Measurements from ENCODE around the gene LUC7L3.
"Not testable (repeated sequence)": the region's sequence is repeated elsewhere in the genome, so short reads cannot be mapped to it uniquely, and the experiment has no call there.

The LUC7L3 gene

GRCh38 chr17:50803676-50804075, 84.3 kb downstream of the LUC7L3 start:
- CTCF ChIA-PET, result interaction anchor here (1.0 to 2.6 kb wide), 3 partner anchors 11 to 31 kb away, joined by 3 to 9 read pairs (median 4); partner anchors contain the start of gene WFIKKN2
- DNase-seq (ENCODE audit: low spot score), result no peak
- no peak for TF ChIP-seq CTCF (conservative IDR thresholded peaks at IDR 0.05; ENCODE audit: low read depth)
- H3K27ac ChIP-seq, result peak overlapping the region; percentile 23; the same call in 1 of the 2 replicates
- POLR2A ChIA-PET (ENCODE audit: low non-redundant PET), result no interaction called here

GRCh38 chr17:50804749-50805475, 85.5 kb downstream of the LUC7L3 start:
- DNase-seq (ENCODE audit: low spot score); POLR2A ChIA-PET (ENCODE audit: low non-redundant PET); CTCF ChIA-PET: not testable (repeated sequence)

DNA sequence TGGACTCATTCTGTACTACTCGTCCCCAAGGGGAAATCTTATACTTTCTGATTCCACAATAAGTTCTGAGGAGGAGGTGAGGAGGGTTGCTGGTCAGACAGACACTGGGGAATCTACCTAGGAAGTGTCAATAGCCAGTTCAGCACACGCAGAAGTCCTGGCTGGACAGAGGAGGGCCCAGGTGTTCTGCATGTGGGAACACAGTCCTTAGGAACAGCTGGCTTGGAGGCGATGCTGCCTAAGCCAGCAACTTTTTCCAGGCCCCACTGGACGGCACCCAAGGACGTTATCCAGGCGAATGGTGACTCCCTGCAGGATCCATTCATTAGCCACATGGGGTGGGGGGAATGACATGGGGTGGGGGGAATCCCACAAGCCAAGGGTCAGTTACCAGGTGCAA, 86.1 kb downstream of the LUC7L3 start:
- DNase-seq (ENCODE audit: low spot score), result no peak
- POLR2A ChIA-PET (ENCODE audit: low non-redundant PET), result no interaction called here
- CTCF ChIA-PET, result no interaction called here
- peak overlapping the region; percentile 4; the same call in 1 of the 2 replicates for H3K27ac ChIP-seq
- TF ChIP-seq CTCF (conservative IDR thresholded peaks at IDR 0.05; ENCODE audit: low read depth), result no peak

More at GRCh38 chr17:50804749-50805475, 85.5 kb downstream of the LUC7L3 start:
- H3K27ac ChIP-seq, result not testable (repeated sequence)

All from RWPE1 (cell line).